GM12891 (cell line): Measurements from ENCODE around the gene OR13C8.

Source experiments
- DNase-seq: peaks from one replicate; pipeline ENCODE4 v3.0.0; 2011; ENCODE audit warnings: low spot score; ENCODE audit not compliant: insufficient read length
- FAIRE-seq: peaks from 2 replicates; lab custom pipeline; 2011; peaks lifted over from hg19 to GRCh38; lab: Jason Lieb, UNC
- PAX5 ChIP-seq: IDR thresholded peaks from 2 replicates; pipeline ENCODE4 v1.6.1; 2011; ENCODE audit warnings: low read length, moderate library complexity, mild to moderate bottlenecking; ENCODE audit not compliant: insufficient read depth, severe bottlenecking
- POLR2A ChIP-seq: IDR thresholded peaks from 2 replicates; pipeline ENCODE4 v1.6.1; 2011; ENCODE audit warnings: low read depth, low read length, control low read depth
- POLR2AphosphoS5 ChIP-seq: IDR thresholded peaks from 2 replicates; pipeline ENCODE4 v1.6.1; 2011; ENCODE audit warnings: low read depth, low read length, control low read depth
- POU2F2 ChIP-seq: IDR thresholded peaks from 2 replicates; pipeline ENCODE4 v1.6.1; 2011; ENCODE audit warnings: low read depth, mild to moderate bottlenecking, control low read depth, low read length, moderate library complexity
- SPI1 ChIP-seq: IDR thresholded peaks from 2 replicates; pipeline ENCODE4 v1.6.1; 2011; ENCODE audit warnings: low read depth, low read length, control low read depth
- TAF1 ChIP-seq: IDR thresholded peaks from 2 replicates; pipeline ENCODE4 v1.6.1; 2011; ENCODE audit warnings: low read depth, low read length, control low read depth

The OR13C8 gene

GRCh38 chr9:104611213-104611612 is 42.2 kb downstream of the OR13C8 start:
- DNase-seq, result no peak

GRCh38 chr9:104617418-104617817 is 48.5 kb downstream of the OR13C8 start:
- DNase-seq, result no peak
- FAIRE-seq, result no peak
- TF ChIP-seq SPI1, result no peak
- TF ChIP-seq PAX5, result no peak
- TF ChIP-seq POLR2AphosphoS5, result no peak
- no peak for TF ChIP-seq POLR2A
- no peak for TF ChIP-seq POU2F2
- TF ChIP-seq TAF1, result no peak

More at GRCh38 chr9:104611213-104611612, 42.2 kb downstream of the OR13C8 start:
- no peak for TF ChIP-seq TAF1
- no peak for TF ChIP-seq POLR2AphosphoS5
- no peak for TF ChIP-seq POLR2A
- FAIRE-seq, result no peak

GRCh38 chr9:104618104-104618503 is 49.1 kb downstream of the OR13C8 start, which contains the start of gene OR13C9:
Gene OR13C9, minus strand, starts transcription at chr9:104618204. Its CDS starts 0 bp downstream, at chr9:104618204.
- TF ChIP-seq POU2F2 (no peak), PAX5 (no peak), POLR2AphosphoS5 (no peak), SPI1 (no peak)
- DNase-seq (no peak), FAIRE-seq (no peak)
